Hematopoietic multipotent progenitor cell (in vitro differentiated cells): ENCODE data around the gene VIPR2. TPM values are rescaled to one million over a fixed set of nuclear protein-coding genes. Genes with fewer than 3 reads are reported as not detected.
"Not testable (repeated sequence)": the region's sequence is repeated elsewhere in the genome, so short reads cannot be mapped to it uniquely, and the experiment has no call there.

Source experiments
- DNase-seq, 3 donors: peaks; one replicate each; pipeline ENCODE4 v3.0.0-alpha.2; 2011 to 2015; ENCODE audit warnings: low read depth in 2 of 3, low spot score in 2 of 3
- total RNA-seq: library from RNA; depleted of rRNA; stranded (reverse); fragments of >200 nt; gene quantifications from one replicate; pipeline ENCODE4 v1.2.3, GENCODE V29; 2012

The VIPR2 gene
- 0.27 TPM for total RNA-seq

- DNase-seq = peak in 2 of 3 donors; percentile 49 to 50
Observed at GRCh38 chr7:159144758-159145489, at the start of gene VIPR2. Gene VIPR2 (minus strand): TSS chr7:159144867. CDS start chr7:159144771, 96 bp downstream.

GRCh38 chr7:159193543-159194090, 49.0 kb upstream of the VIPR2 start:
- no peak for DNase-seq

- DNase-seq = no peak
Observed at GRCh38 chr7:159192725-159193453, 48.2 kb upstream of the VIPR2 start.

GRCh38 chr7:159192013-159192412, 47.3 kb upstream of the VIPR2 start:
- peak in 1 of 3 donors; percentile 13 for DNase-seq

GRCh38 chr7:159191236-159191635, 46.6 kb upstream of the VIPR2 start:
- no peak for DNase-seq

GRCh38 chr7:159188011-159188410, 43.3 kb upstream of the VIPR2 start:
- DNase-seq = no peak

- no peak for DNase-seq
Observed at GRCh38 chr7:159179241-159179640, 34.6 kb upstream of the VIPR2 start.

GRCh38 chr7:159177284-159177953, 32.8 kb upstream of the VIPR2 start:
- DNase-seq = no peak

GRCh38 chr7:159175792-159176191, 31.1 kb upstream of the VIPR2 start:
- no peak for DNase-seq

- peak in 1 of 3 donors; percentile 6 for DNase-seq
Observed at GRCh38 chr7:159175100-159175499, 30.4 kb upstream of the VIPR2 start.

GRCh38 chr7:159172400-159172799, 27.7 kb upstream of the VIPR2 start:
- no peak for DNase-seq

- DNase-seq = no peak
Observed at GRCh38 chr7:159169391-159169790, 24.7 kb upstream of the VIPR2 start.

GRCh38 chr7:159167139-159167538, 22.5 kb upstream of the VIPR2 start:
- DNase-seq = no peak

- DNase-seq = no peak
Observed at GRCh38 chr7:159166530-159166929, 21.9 kb upstream of the VIPR2 start.

- DNase-seq = no peak
Observed at GRCh38 chr7:159165352-159165751, 20.7 kb upstream of the VIPR2 start.

GRCh38 chr7:159163703-159164301, 19.1 kb upstream of the VIPR2 start:
- DNase-seq = not testable (repeated sequence)

- DNase-seq = not testable (repeated sequence)
Observed at GRCh38 chr7:159162050-159162626, 17.5 kb upstream of the VIPR2 start.

GRCh38 chr7:159160450-159160849, 15.8 kb upstream of the VIPR2 start:
- DNase-seq = no peak

- no peak for DNase-seq
Observed at GRCh38 chr7:159159731-159160130, 15.1 kb upstream of the VIPR2 start.

GRCh38 chr7:159158888-159159405, 14.3 kb upstream of the VIPR2 start:
- no peak for DNase-seq
